ENCODE results near the gene HDAC4.
A peak's percentile ranks its signal among the peaks of the same experiment; 100 is the strongest.

The HDAC4 gene

GRCh38 chr2:239366740-239367139, 34.1 kb downstream of the HDAC4 start:
- DNase-seq (ENCODE audit: low read depth) = no peak
- H3K4me3 ChIP-seq (ENCODE audit: low read depth, low read length) = no peak overlapping the region
- TF ChIP-seq CTCF (conservative IDR thresholded peaks at IDR 0.05; ENCODE audit: low read depth, low read length) = no peak

GRCh38 chr2:239365782-239366435, 34.9 kb downstream of the HDAC4 start:
- H3K4me3 ChIP-seq (ENCODE audit: low read depth, low read length) = no peak overlapping the region
- no peak for DNase-seq (ENCODE audit: low read depth)
- no peak for TF ChIP-seq CTCF (conservative IDR thresholded peaks at IDR 0.05; ENCODE audit: low read depth, low read length)

- DNase-seq (ENCODE audit: low read depth) = no peak
- no peak overlapping the region for H3K4me3 ChIP-seq (ENCODE audit: low read depth, low read length)
- no peak for TF ChIP-seq CTCF (conservative IDR thresholded peaks at IDR 0.05; ENCODE audit: low read depth, low read length)
Observed at GRCh38 chr2:239365071-239365781, 35.6 kb downstream of the HDAC4 start.

- no peak overlapping the region for H3K4me3 ChIP-seq (ENCODE audit: low read depth, low read length)
- TF ChIP-seq CTCF (conservative IDR thresholded peaks at IDR 0.05; ENCODE audit: low read depth, low read length) = no peak
- no peak for DNase-seq (ENCODE audit: low read depth)
Observed at GRCh38 chr2:239363946-239364637, 36.7 kb downstream of the HDAC4 start.

- TF ChIP-seq CTCF (conservative IDR thresholded peaks at IDR 0.05; ENCODE audit: low read depth, low read length) = no peak
- H3K4me3 ChIP-seq (ENCODE audit: low read depth, low read length) = no peak overlapping the region
- no peak for DNase-seq (ENCODE audit: low read depth)
Observed at GRCh38 chr2:239362507-239362906, 38.3 kb downstream of the HDAC4 start.

GRCh38 chr2:239361311-239361642, 39.5 kb downstream of the HDAC4 start:
- TF ChIP-seq CTCF (conservative IDR thresholded peaks at IDR 0.05; ENCODE audit: low read depth, low read length) = peak; percentile 78
- peak; percentile 66 for DNase-seq (ENCODE audit: low read depth)
- no peak overlapping the region for H3K4me3 ChIP-seq (ENCODE audit: low read depth, low read length)

All from choroid plexus epithelial cell (primary cell).